GM19463 (cell line): ENCODE measurements around the gene TMEM87A.

Experiments
- ATAC-seq: cut with Tn5 transposase; IDR thresholded peaks from one replicate; pipeline ENCODE4 v1.9.1; 2021; ENCODE audit warnings: mild to moderate bottlenecking, moderate library complexity; ENCODE audit not compliant: unreplicated experiment

The TMEM87A gene

GRCh38 chr15:42166225-42166940 lies 106.8 kb downstream of the TMEM87A start:
- ATAC-seq, result no peak

GRCh38 chr15:42165106-42165505 lies 108.1 kb downstream of the TMEM87A start:
- no peak for ATAC-seq

GRCh38 chr15:42163947-42164550 lies 109.2 kb downstream of the TMEM87A start:
- no peak for ATAC-seq

- ATAC-seq, result no peak
Measured at GRCh38 chr15:42163291-42163690, 109.9 kb downstream of the TMEM87A start.
